SKM-1 treated with dmso at 0.1 percent for 144 hours (cell line): ENCODE results near the gene ZFHX2.

ENCODE experiments used
- DNase-seq: peaks from one replicate; lab custom pipeline; 2025; ENCODE audit not compliant: unreplicated experiment; lab: John Stamatoyannopoulos, UW

The ZFHX2 gene

DNA sequence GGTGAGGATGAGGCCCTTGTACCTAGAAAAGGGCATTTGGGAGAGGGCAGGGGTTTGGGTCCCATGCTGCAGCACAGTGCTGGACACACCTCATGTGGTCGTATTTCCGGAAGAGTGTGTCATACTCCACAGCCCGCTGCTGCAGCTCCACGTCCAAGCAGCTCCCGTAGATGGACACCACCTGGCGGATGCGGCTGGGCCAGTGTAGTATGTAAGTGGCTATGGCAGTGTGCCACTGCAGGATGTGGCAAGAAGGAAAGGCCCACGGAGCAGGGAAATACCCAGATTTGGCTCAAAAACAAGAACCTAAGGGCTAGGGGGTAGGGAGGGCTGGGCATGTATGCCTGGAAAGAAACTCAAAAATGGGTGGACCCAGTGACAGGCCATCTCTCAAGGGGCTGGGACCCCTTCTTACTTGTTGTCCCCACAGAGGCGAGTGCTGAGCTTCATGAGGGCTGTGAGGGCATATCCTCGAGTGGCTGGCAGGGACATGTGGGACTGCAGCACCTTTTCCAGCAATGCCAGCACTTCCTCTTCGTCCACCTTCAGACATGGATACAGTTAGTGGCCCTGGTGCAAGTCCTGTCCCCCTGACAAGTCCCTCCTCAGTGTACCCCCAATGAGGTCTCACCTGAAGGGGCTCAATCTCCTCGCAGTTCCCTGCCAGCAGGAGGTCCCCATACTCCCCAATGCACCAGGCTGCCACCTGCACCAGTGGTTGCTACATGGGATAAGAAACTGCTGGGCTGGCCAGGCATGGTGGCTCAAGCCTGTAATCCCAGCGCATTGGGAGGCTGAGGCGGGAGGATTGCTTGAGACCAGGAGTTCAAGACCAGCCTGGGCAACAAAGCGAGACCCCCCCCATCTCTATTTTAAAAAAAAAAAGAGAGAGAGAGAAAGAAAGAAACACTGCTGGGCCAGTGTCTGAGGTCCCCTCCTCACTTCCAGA lies 10.6 kb upstream of the ZFHX2 start:
- no peak for DNase-seq

DNA sequence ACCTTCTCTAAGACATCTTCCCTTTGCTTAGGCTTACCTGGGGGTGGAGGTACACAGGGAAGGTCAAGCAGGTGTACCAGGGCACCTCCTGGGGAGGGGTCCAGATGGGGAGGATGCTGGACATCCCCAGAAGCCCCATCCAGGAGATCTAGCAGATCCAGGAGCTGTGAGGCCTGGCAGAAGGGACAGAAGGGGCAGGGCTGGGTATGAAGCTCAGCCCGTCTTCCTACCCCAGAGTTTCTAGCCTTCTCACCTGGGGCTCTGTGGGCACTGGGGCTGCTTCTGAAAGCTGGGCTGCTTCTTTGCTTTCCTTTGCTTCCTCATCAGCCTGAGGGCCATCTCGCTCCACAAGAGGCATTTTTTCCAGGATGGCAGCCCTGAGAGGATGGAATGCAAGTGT lies 9.7 kb upstream of the ZFHX2 start:
- DNase-seq, result no peak

DNA sequence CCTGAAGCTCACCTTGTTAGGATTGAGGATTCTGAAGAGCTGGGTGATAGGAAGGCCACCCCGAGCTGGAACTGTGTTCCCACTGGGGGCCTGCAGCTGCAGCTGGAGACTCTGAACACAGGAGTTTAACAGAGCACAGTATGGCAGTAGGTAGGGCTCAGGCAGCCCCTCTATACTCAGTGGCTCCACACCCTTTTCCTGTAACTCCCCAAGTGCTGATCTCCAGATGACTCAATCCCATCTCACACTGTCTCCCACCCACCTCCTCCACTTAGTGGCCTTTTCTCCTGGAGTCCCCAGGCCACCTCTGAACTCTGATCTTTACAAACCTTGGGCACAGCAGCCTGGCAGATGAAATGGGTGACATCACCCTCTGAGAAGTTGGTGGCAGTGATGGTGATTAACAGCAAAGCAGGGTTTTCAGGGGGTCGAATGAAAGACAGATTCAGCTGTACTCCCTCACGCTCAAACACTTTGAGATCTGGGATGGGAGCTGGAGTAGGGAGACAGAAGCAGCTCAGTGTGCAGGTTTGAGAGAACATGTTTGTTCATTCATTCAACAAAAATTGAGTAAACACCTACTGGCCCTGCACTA lies 8.5 kb upstream of the ZFHX2 start:
- no peak for DNase-seq

DNA sequence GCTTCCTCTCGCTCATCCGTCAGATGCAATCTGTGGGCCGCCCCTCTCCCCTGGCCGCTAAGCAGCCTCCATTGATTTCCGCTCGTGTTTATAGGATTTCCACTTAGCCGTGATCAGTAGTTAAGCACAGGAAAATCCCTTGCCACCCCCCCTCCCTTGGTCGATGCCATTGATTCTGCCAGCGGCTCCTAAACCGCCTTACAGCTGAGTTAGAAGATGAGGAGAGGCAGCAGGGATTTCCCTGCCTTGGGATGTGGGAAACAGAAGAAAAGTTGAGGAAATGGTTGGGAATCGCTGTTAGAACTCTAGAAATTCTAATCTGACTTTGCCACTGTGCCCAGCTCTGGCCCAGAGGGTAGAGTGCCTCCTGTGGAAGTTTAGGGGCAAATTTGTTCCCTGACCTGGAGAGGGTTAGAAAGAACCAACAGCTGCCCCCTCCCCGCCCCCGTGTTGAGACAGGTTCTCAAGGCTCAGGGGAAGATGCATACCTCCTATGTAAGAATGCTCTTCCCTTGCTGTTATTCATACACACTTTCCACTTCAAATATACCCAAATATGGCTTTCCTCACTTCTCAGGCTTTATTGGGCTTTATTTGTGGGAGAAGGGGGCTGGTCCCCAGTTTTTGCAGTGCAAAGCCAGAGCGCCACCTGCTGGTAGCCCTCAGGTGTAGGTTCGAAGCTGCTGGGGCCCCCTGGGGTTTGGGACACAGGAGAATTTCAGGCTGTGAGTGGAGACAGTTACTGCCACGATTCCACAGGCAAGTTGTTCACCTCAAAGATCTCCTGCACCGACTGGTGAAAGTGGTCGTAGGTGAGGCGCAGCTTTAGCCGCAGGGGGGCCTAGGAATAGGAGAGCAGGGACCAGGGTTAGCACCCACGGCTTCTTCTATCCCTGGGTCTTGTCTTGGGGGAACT lies 7.7 kb upstream of the ZFHX2 start:
- DNase-seq, result no peak

DNA sequence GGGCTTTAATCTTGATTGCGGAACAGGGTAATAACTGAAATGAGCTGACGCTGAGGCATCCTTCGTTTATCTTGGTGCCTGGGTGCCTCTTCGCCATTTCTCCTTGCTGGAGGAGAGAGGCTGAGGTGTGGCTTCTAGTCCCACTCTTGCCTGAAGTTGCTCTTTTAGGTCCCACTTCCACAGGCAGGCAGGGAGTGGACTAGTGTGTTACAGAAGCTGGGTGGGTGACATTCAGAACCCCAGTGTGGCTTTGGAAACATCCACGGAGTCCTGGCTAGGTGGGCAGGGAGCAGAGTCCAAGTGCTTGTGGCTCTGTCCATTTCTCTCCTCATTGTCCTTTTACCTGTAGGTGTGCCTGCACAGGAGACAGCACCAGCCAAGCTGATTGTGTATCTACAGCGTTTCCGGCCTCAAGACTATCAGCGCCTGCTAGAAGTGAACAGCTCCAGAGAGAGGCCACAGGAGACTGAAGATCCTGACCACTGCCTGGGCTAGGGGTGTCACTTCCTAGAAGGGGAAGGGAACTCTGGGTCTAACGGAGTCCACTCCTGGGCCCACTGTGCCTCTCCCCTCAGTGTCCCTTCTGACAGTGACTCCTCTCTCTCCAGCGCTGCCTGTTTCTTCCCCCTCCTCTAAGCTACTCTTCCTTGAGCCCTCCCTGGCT lies 6.9 kb upstream of the ZFHX2 start:
- no peak for DNase-seq

DNA sequence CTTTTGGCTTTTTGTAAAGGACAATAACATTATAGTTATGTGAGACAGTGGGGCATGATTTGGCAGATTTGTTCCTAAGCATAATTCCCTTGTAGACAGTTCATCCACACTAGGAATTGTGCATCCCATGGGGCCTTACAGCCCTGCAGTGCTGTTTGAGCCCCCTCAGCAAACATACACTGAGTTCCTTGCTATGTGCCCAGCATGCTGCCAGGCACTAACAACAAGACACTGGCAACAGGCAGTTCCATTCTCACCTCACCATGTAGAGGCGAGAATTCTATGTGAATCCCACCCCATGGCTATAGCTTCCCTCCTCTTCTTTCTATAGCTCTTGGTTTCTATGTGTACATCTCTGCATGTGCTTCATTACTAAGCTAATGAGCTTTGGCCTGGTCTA lies 6.4 kb upstream of the ZFHX2 start:
- DNase-seq, result no peak

DNA sequence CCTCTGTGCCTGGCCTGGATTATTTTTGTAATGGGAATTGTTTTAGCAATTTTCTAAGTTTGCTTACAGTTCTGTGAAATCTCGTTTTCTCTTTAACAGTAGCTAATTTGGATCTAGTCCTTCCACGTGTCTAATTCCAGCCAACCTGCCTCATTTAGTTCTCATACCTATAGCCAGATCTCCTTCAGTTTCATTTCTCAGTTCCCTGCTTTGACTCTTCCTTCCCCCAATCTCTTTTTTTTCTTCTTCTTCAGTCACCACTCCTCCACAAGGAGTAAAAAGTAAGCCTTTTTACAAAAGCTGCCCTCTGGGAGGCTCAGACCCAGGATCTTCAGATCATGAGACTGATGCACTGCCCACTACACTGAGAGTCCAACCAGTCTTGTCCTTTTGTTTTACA lies 6.0 kb upstream of the ZFHX2 start:
- DNase-seq, result no peak

DNA sequence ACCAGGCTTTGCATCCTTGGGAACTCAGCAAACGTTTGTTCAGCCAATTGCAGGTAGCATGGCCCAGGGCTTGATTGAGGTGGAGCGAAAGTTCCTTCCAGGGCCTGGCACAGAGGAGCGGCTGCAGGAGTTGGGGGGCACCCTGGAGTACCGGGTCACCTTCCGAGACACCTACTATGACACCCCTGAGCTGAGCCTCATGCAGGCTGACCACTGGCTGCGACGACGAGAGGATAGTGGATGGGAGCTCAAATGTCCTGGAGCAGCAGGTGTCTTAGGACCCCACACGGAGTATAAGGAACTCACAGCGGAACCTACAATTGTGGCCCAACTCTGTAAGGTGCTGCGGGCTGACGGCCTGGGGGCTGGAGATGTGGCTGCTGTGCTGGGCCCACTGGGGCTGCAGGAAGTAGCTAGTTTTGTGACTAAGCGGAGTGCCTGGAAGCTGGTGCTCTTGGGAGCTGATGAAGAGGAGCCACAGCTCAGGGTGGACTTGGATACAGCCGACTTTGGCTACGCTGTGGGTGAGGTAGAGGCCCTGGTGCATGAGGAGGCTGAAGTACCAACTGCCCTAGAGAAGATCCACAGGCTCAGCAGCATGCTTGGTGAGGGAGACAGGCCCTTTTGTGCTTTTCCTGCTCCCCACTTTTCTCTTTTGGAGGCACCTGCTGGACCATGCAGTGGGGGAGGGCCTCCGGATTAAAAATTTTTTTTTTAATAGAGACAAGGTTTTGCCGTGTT lies 5.3 kb upstream of the ZFHX2 start:
- DNase-seq, result no peak

DNA sequence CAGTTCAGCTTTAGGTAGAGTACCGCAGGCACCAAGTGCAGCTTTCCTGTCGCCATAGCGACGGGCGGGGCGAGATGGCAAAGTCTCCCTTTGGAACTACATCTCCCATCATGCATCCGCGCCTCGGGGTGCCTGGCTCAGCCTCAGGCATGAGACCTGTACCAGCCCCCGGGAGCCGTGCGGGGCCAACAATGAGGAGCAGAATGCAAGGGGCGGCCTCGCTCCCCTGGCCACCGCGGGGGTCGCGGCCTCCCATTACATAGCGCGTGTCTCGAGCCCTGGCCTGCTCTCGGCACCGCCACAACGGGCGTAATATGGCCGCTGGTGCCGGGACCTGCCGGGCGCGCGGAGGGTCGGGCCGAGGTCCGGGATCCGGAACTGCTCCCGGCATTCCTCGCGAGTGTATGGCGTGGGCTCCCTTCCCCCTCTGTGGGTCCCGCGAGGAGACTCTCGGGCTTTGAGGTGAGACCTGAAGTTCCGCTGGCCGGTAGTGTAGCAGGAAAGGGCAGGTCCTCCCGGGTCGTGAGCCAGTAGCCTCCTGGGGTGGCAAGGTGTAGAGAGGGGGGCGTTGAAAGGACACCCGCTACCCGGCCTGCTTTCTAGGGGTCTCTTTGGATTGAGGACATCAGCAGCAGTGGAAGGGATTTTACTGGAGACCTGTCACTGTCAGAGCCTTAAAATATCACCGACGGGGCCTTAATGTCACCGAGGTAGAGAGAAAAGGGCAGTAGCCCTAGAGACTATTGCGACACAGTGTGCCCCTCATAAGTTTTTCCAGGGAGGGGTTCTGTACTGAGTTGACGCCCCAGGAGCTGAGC lies 4.5 kb upstream of the ZFHX2 start, which contains the start of gene THTPA:
THTPA (plus strand) TSS at position 390 of the 818 bp plus-strand sequence. CDS start 487 bp downstream, outside the sequence.
- DNase-seq, result peak; percentile 60

DNA sequence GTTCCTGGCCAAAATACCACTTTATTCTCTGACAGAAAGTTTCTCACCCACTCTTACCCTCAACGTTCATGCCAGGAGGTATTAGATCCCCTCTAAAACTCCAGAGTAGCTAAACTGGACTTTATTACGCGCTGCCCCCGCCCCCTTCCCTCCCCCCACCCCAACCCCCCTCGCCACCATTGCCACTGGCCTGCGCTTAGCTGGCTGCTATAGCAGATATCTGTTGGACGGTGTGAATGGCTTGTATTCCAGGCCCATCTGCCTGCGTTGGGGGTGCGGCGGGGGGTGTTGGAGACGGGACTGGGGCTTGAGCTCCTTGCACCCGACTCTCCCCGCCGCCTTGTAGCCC lies 3.9 kb upstream of the ZFHX2 start:
- no peak for DNase-seq

DNA sequence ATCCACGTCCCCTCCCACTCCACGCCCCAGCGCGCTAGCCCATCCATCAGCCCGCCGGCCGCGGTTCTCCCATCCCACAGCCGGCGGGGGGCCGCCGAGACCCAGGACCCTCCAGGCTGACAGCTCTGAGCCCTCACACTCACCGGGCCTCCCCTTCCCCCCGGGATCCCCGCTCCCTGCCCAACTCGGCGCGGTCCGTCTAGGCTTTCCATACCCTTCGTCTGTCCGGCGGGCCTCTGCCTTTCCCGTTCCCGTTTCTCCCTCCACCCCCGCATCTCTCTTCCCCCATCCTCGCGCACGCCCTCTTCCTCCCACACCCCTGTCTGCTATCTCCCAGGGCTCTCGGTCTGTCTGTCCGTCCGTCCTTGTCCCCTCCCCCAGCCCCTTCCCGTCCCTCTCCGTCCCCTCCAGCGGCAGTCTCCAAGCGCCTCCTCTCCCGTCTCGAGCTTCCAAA lies 726 bp downstream of the ZFHX2 start:
- no peak for DNase-seq

DNA sequence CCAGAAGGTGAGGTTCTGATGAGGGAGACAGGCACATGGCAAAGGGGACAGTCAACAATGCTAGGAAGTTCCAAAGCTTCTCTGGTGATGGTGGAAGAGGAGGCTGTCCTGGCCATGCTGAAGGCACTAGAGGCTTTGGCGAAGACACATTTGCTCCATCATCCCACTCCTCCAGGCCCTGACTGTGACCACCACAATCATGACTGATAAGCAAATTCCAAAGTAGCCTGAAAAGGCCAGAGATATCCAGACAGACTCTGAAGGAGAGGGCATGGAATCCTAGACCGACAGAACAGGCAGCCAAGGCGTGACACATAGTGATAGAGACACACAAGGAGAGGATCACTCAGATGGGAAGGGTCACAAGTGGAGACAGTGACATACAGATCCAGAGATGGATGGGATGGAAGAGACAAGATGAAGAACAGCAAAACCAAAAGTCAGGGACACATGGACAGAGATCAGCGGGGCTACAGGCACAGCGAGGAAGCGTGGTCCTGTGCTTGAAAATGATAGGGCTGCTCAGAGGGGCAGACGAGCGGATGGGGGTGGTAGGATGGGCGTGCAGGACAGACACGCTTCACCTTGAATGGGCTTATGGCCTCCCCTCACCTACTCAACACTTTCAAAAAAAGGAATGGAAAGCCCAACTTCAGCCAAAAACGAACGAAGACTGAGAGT lies 1.3 kb downstream of the ZFHX2 start:
- no peak for DNase-seq

DNA sequence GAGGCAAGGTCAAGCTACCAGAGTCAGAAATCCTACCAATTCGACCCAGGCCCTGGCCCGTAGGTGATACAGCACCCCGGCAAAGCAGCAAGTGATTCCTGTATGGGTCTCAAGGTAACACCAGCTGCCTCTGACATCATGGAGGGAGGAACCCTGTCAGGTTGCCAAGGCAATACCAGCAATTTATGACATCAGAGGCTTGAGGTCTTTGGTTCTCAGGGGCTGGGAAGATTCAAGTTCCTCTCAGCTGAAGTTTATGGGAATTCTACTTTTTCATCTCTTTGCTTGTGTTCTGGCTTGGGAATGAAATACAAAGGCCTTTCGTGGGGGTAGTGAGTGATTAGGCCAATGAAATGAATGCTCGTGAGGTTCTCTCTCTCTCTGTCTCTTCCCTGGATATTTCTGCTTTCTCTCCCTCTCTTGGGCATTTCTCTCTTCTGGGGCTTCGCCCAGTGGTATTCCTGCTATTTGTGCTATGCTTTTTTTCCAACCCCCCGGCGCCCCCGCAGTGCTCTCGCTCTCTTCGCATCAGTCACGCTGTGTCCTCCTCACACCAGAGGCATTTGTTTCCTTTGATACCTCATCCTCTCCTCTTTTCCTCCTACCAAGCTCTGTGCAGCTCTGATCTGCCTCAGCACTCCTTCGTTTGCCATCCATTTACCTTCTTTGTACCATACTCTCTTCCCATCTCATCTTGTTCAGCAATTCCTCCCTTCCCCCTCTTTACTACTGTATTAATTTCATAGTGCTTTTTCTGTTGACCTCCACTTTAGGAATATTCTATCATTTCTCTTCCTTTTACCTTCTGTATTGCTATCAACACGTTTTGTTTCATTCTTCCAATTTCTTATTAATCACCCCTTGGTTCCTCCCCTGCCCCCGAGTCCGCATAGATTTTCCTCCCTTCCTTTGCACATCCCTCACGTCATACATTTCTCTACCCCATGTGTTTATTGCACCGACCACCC lies 2.9 kb downstream of the ZFHX2 start:
- DNase-seq, result no peak

DNA sequence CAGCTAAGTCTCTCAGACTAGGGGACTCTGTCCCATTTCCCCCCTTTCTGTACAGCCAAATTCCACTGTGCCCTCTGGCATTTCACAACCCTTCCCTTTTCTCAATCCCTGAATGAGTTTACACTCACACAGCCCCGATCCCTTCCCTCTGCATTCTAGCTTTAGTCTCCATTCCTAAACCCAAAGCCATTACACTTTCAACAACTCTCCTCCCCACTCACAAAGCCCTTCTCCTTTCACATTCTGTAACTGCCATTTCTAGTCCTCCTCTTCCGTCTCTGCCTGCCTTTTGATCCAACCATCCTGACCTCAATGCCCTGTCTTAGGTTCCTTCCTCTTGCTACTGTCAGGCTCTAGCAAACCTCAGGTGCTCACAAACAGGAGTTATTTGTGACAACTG lies 3.6 kb downstream of the ZFHX2 start:
- DNase-seq, result no peak

DNA sequence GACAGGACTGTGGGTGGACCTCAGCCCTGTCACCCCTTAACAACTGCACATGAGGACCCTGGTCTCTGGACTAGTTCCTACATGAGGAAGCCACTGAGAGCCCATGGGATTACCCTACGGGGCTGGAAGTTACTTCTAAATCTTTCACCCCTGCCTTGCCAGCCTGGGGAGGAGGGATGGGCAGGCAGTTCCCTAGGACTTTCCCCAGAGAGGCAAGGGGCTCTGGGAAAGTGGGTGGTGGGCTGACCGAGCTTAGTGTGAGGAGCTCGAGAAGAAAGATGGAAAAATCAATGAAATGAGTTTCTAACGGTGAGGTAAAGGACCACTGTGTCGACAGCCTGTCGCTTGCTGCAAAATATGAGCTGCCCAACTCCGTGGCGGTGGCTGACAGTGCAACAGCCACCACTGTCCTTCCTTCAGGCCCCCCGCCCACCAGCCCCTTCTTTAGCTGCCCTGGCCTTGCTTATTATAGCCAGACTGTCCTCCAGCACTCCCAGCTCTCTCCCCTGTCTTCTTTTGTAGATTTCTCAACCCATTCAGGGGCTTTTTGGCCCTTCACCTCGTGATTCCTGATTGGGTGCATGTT lies 5.0 kb downstream of the ZFHX2 start:
- no peak for DNase-seq

DNA sequence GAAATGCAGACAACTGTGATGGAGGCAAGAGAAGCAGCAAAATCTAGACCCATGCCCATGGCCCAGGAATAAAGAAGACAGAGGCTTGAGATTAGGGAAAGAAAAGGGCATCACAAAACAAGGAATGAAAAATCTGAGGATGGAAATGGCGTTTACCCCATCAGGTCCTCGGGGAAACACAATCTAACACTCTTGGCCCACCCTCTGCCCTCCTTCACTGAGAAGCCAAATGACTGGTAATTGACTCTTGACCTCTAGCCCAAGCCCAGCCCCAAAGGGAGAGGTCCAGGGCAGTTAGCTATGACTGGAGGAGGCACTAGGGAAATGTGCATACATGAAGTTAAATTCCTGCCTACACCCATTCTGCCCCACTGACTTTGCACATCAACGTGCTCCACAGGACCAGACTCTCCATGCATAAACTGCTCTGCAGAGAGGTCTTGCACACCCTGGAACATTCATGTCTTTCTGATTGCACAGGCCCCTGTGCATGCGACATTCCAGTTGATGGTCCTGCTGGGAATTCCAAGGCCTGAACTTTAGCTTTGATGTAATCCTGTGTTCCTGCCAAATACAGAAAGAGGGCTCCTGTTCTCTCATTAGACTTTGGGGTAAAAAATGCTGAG lies 5.7 kb downstream of the ZFHX2 start:
- no peak for DNase-seq
